ENCODE results near the gene FGFR3.

Gene FGFR3

GRCh38 chr4:1761130-1761689 lies 31.9 kb upstream of the FGFR3 start:
- H3K4me2 ChIP-seq (ENCODE audit: low read length), result no peak overlapping the region
- H3K9me2 ChIP-seq (ENCODE audit: low read depth, low read length), result no peaks in the 10 kb centered on the region
- no peak overlapping the region for H3K27ac ChIP-seq (ENCODE audit: low read depth, low read length, poor library complexity, severe bottlenecking)
- no peaks in the 10 kb centered on the region for H3K36me3 ChIP-seq (ENCODE audit: insufficient read depth, low read length)
- no peaks in the 10 kb centered on the region for H3F3A ChIP-seq (ENCODE audit: insufficient read depth, low read length)
- H3K79me2 ChIP-seq (ENCODE audit: insufficient read depth, low read length), result no peaks in the 10 kb centered on the region
- H3K9me3 ChIP-seq (ENCODE audit: low read length), result no peaks in the 10 kb centered on the region
- H2AFZ ChIP-seq (ENCODE audit: low read length), result no peak overlapping the region
- no peak overlapping the region for H3K9ac ChIP-seq (ENCODE audit: low read length)
- H3K4me1 ChIP-seq (ENCODE audit: insufficient read depth, low read length, severe bottlenecking), result no peaks in the 10 kb centered on the region
- no peak for TF ChIP-seq EZH2 (IDR thresholded peaks at IDR 0.05; ENCODE audit: borderline replicate concordance, low read length)
- TF ChIP-seq CTCF (IDR thresholded peaks at IDR 0.05; ENCODE audit: low read length), result no peak
- no peaks in the 10 kb centered on the region for H3K27me3 ChIP-seq (ENCODE audit: insufficient read depth, low read length)
- H4K20me1 ChIP-seq (ENCODE audit: insufficient read depth, low read length), result no peaks in the 10 kb centered on the region
- H3K4me3 ChIP-seq (ENCODE audit: low read depth, low read length, poor library complexity, severe bottlenecking), result no peak overlapping the region

DNA sequence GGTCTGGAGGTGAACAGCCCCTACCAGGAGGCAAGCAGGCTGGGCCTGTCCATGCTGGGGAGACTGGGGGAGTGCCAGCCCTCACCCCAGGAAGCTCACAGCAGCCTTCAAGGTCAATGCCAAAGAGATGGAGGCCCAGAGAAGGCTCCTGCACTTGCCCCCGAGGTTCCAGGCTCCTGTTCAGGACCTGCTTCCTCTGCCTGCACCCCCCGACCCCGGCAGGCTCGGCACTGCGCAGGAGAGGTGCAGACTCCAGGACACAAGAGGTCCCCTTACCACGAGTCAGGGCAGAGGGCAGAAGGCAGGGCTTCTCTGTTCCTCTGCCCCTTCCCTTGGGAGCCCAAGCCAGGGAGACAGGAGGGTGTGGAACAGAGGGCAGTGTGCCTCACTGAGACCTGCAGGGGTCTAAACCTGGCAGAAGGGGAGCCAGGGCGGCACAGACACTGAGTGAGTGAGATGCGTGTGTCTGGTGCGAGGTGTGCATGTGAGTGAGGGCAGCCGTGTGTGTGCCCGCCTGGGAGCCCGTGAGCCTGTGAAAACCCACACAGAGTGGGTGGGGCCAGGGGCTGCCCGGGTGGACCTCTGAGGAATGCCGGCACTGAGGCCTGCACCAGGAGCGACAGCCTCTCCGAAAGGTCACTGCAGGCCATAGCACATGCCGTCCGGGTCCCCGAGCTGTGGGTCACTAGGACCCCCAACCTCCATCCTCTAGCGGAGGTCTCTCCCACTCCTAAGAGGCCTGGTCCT lies 30.7 kb upstream of the FGFR3 start:
- Histone ChIP-seq H3K4me3 (ENCODE audit: low read depth, low read length, poor library complexity, severe bottlenecking) (no peak overlapping the region), H4K20me1 (ENCODE audit: insufficient read depth, low read length) (no peaks in the 10 kb centered on the region), H3K9me3 (ENCODE audit: low read length) (no peaks in the 10 kb centered on the region), H2AFZ (ENCODE audit: low read length) (no peak overlapping the region), H3K9me2 (ENCODE audit: low read depth, low read length) (no peaks in the 10 kb centered on the region), H3K36me3 (ENCODE audit: insufficient read depth, low read length) (no peaks in the 10 kb centered on the region), H3F3A (ENCODE audit: insufficient read depth, low read length) (no peaks in the 10 kb centered on the region), H3K4me2 (ENCODE audit: low read length) (no peak overlapping the region), H3K9ac (ENCODE audit: low read length) (no peak overlapping the region), H3K27me3 (ENCODE audit: insufficient read depth, low read length) (no peaks in the 10 kb centered on the region), H3K4me1 (ENCODE audit: insufficient read depth, low read length, severe bottlenecking) (no peaks in the 10 kb centered on the region), H3K79me2 (ENCODE audit: insufficient read depth, low read length) (no peaks in the 10 kb centered on the region), H3K27ac (ENCODE audit: low read depth, low read length, poor library complexity, severe bottlenecking) (no peak overlapping the region)
- TF ChIP-seq CTCF (IDR thresholded peaks at IDR 0.05; ENCODE audit: low read length), result no peak
- TF ChIP-seq EZH2 (IDR thresholded peaks at IDR 0.05; ENCODE audit: borderline replicate concordance, low read length), result no peak

GRCh38 chr4:1763070-1763549 lies 30.0 kb upstream of the FGFR3 start:
- H3K79me2 ChIP-seq (ENCODE audit: insufficient read depth, low read length), result no peaks in the 10 kb centered on the region
- no peak overlapping the region for H2AFZ ChIP-seq (ENCODE audit: low read length)
- H3K4me3 ChIP-seq (ENCODE audit: low read depth, low read length, poor library complexity, severe bottlenecking), result no peak overlapping the region
- no peak for TF ChIP-seq CTCF (IDR thresholded peaks at IDR 0.05; ENCODE audit: low read length)
- TF ChIP-seq EZH2 (IDR thresholded peaks at IDR 0.05; ENCODE audit: borderline replicate concordance, low read length), result no peak
- no peak overlapping the region for H3K9ac ChIP-seq (ENCODE audit: low read length)
- no peaks in the 10 kb centered on the region for H3K9me3 ChIP-seq (ENCODE audit: low read length)
- H3K36me3 ChIP-seq (ENCODE audit: insufficient read depth, low read length), result no peaks in the 10 kb centered on the region
- no peaks in the 10 kb centered on the region for H3F3A ChIP-seq (ENCODE audit: insufficient read depth, low read length)
- peaks cover 2% of the 10 kb centered on the region for H3K4me1 ChIP-seq (ENCODE audit: insufficient read depth, low read length, severe bottlenecking)
- no peak overlapping the region for H3K4me2 ChIP-seq (ENCODE audit: low read length)
- H3K9me2 ChIP-seq (ENCODE audit: low read depth, low read length), result no peaks in the 10 kb centered on the region
- no peaks in the 10 kb centered on the region for H4K20me1 ChIP-seq (ENCODE audit: insufficient read depth, low read length)
- no peaks in the 10 kb centered on the region for H3K27me3 ChIP-seq (ENCODE audit: insufficient read depth, low read length)
- H3K27ac ChIP-seq (ENCODE audit: low read depth, low read length, poor library complexity, severe bottlenecking), result no peak overlapping the region
